H1 (cell line): ENCODE data around the gene KCNMA1. TPM values are rescaled to one million over a fixed set of nuclear protein-coding genes. Genes with fewer than 3 reads are reported as not detected.

ENCODE experiments used
- CTCF ChIA-PET: fragments of 300-600 bp; sonication (Branson Sonifier 250); formaldehyde crosslinking; loops from one replicate; lab custom pipeline; 2021; ENCODE audit not compliant: partially characterized antibody; lab: Charles Lee
- POLR2A ChIA-PET: fragments of 300-600 bp; sonication (Branson Sonifier 250); formaldehyde crosslinking; loops from one replicate; lab custom pipeline; 2021; ENCODE audit warnings: inconsistent platforms; ENCODE audit not compliant: partially characterized antibody; lab: Charles Lee
- DNase-seq, 2 experiments: peaks; one replicate each; pipeline versions ENCODE4 v3.0.0 to v3.0.0-alpha.2; 2010 to 2022; ENCODE audit warnings: low spot score in 2 of 2, low read depth in 1 of 2, mixed read lengths in 1 of 2
- FAIRE-seq: peaks from 2 replicates; lab custom pipeline; 2011; peaks lifted over from hg19 to GRCh38; lab: Jason Lieb, UNC
- H2AFZ ChIP-seq: 2 replicates; pipeline ENCODE4 v1.8.1; 2012; ENCODE audit warnings: low read length, inconsistent platforms
- H2AK5ac ChIP-seq: 2 replicates; pipeline ENCODE4 v1.6.1; 2013; ENCODE audit warnings: low read depth, low read length
- H2BK120ac ChIP-seq: replicated peaks from 2 replicates; pipeline ENCODE3; 2013; ENCODE audit warnings: low read depth, low read length, inconsistent platforms
- H2BK12ac ChIP-seq: 2 replicates; pipeline ENCODE4 v1.6.1; 2013; ENCODE audit warnings: low read depth, low read length
- H2BK15ac ChIP-seq: 2 replicates; pipeline ENCODE4 v1.6.1; 2013; ENCODE audit warnings: low read length
- H2BK20ac ChIP-seq: 2 replicates; pipeline ENCODE4 v1.6.1; 2013; ENCODE audit warnings: low read length
- H2BK5ac ChIP-seq: 2 replicates; pipeline ENCODE4 v1.6.1; 2013; ENCODE audit warnings: low read depth, low read length
- H3K14ac ChIP-seq: 2 replicates; pipeline ENCODE4 v1.6.1; 2013; ENCODE audit warnings: inconsistent platforms; ENCODE audit not compliant: insufficient read length
- H3K18ac ChIP-seq: 2 replicates; pipeline ENCODE4 v1.6.1; 2013; ENCODE audit warnings: low read length; ENCODE audit errors: extremely low read depth
- H3K23ac ChIP-seq: 2 replicates; pipeline ENCODE4 v1.6.1; 2013; ENCODE audit warnings: inconsistent platforms; ENCODE audit not compliant: insufficient read length
- H3K23me2 ChIP-seq: 2 replicates; pipeline ENCODE4 v1.6.1; 2013; ENCODE audit warnings: low read depth, low read length
- H3K27ac ChIP-seq: 2 replicates; pipeline ENCODE4 v1.6.1; 2011; ENCODE audit warnings: low read depth, low read length, inconsistent platforms
- H3K27me3 ChIP-seq, 4 experiments: replicated peaks in 1 of 4; 1 replicate in 1 of 4; 2 replicates in 3 of 4; pipeline versions ENCODE4 v1.6.1 to v1.8.1; 2011 to 2013; ENCODE audit warnings: low read length in 3 of 4, mild to moderate bottlenecking in 3 of 4, inconsistent platforms in 2 of 4, mixed read lengths in 2 of 4, moderate library complexity in 1 of 4; ENCODE audit not compliant: control insufficient read depth in 3 of 4, insufficient read depth in 3 of 4; ENCODE audit errors: extremely low read depth in 1 of 4
- H3K36me3 ChIP-seq, 4 experiments: 2 replicates each; pipeline versions ENCODE4 v1.6.1 to v1.8.1; 2011 to 2013; ENCODE audit warnings: mild to moderate bottlenecking in 4 of 4, low read length in 3 of 4, moderate library complexity in 2 of 4, control low read depth in 1 of 4, inconsistent platforms in 1 of 4; ENCODE audit not compliant: insufficient read depth in 4 of 4, control insufficient read depth in 2 of 4
- H3K4ac ChIP-seq: replicated peaks from 2 replicates; pipeline ENCODE3; 2013; ENCODE audit warnings: low read length, low read depth, mixed read lengths, inconsistent platforms; ENCODE audit not compliant: insufficient read length
- H3K4me1 ChIP-seq, 4 experiments: replicated peaks in 1 of 4; 1 replicate in 1 of 4; 2 replicates in 3 of 4; pipeline versions ENCODE4 v1.6.1 to v1.8.1; 2011 to 2013; ENCODE audit warnings: low read length in 3 of 4, inconsistent platforms in 2 of 4, mixed read lengths in 1 of 4; ENCODE audit not compliant: insufficient read depth in 4 of 4, control insufficient read depth in 3 of 4
- H3K4me2 ChIP-seq, 2 experiments: 2 replicates each; pipeline versions ENCODE4 v1.6.1 to v1.8.1; 2011 to 2013; ENCODE audit warnings: low read depth in 2 of 2, low read length in 2 of 2, control low read depth in 1 of 2, inconsistent platforms in 1 of 2, mild to moderate bottlenecking in 1 of 2; ENCODE audit not compliant: insufficient read depth in 1 of 2
- H3K4me3 ChIP-seq, 4 experiments: fragments of 200-600, 300-600 bp in 1 of 4; sonication (generic), shearing (Covaris generic), sonication (Bioruptor Twin) in 1 of 4; 2 replicates each; pipeline versions ENCODE4 v1.5.1 to v1.8.1; 2011 to 2016; ENCODE audit warnings: low read length in 4 of 4, low read depth in 3 of 4, control low read depth in 2 of 4, inconsistent platforms in 2 of 4, mild to moderate bottlenecking in 2 of 4, mixed read lengths in 1 of 4, moderate library complexity in 1 of 4; ENCODE audit not compliant: insufficient read depth in 2 of 4; ENCODE audit errors: extremely low read depth in 1 of 4
- H3K56ac ChIP-seq: replicated peaks from 2 replicates; pipeline ENCODE3; 2013; ENCODE audit warnings: low read depth, mild to moderate bottlenecking, mixed read lengths, low read length, inconsistent platforms; ENCODE audit not compliant: insufficient read length
- H3K79me1 ChIP-seq: 2 replicates; pipeline ENCODE4 v1.6.1; 2013; ENCODE audit warnings: low read depth, low read length, control low read depth
- H3K79me2 ChIP-seq, 2 experiments: 2 replicates each; pipeline versions ENCODE4 v1.6.1 to v1.8.1; 2012 to 2013; ENCODE audit warnings: low read length in 2 of 2, mild to moderate bottlenecking in 2 of 2, inconsistent platforms in 1 of 2; ENCODE audit not compliant: insufficient read depth in 2 of 2, control insufficient read depth in 1 of 2
- H3K9ac ChIP-seq, 4 experiments: replicated peaks in 1 of 4; 1 replicate in 1 of 4; 2 replicates in 3 of 4; pipeline versions ENCODE4 v1.6.1 to v1.8.1; 2011 to 2013; ENCODE audit warnings: low read depth in 3 of 4, low read length in 3 of 4, control low read depth in 2 of 4, mild to moderate bottlenecking in 2 of 4, moderate library complexity in 2 of 4, inconsistent platforms in 1 of 4; ENCODE audit errors: extremely low read depth in 1 of 4
- H3K9me3 ChIP-seq, 2 experiments: 2 replicates each; pipeline versions ENCODE4 v1.6.1 to v1.8.1; 2012 to 2013; ENCODE audit warnings: mild to moderate bottlenecking in 2 of 2, moderate library complexity in 2 of 2, control low read depth in 1 of 2, inconsistent platforms in 1 of 2, low read depth in 1 of 2, low read length in 1 of 2, mixed read lengths in 1 of 2; ENCODE audit not compliant: insufficient read depth in 2 of 2
- H4K20me1 ChIP-seq, 2 experiments: replicated peaks in 1 of 2; 2 replicates each; pipeline versions ENCODE3 to v1.8.1; 2011 to 2013; ENCODE audit warnings: inconsistent platforms in 2 of 2, low read length in 2 of 2, mild to moderate bottlenecking in 1 of 2; ENCODE audit not compliant: insufficient read depth in 2 of 2, control insufficient read depth in 1 of 2
- H4K5ac ChIP-seq: 2 replicates; pipeline ENCODE4 v1.6.1; 2013; ENCODE audit warnings: low read length, low read depth, mixed read lengths, inconsistent platforms; ENCODE audit not compliant: insufficient read length
- H4K8ac ChIP-seq: 2 replicates; pipeline ENCODE4 v1.8.0; 2013; ENCODE audit warnings: mild to moderate bottlenecking, moderate library complexity, low read length, inconsistent platforms; ENCODE audit not compliant: insufficient read depth; ENCODE audit errors: extremely low read depth
- H4K91ac ChIP-seq: replicated peaks from 2 replicates; pipeline ENCODE3; 2013; ENCODE audit warnings: low read length, mixed read lengths, inconsistent platforms; ENCODE audit not compliant: insufficient read length
- BACH1 ChIP-seq: IDR thresholded peaks from 2 replicates; pipeline ENCODE4 v1.6.1; 2012; ENCODE audit warnings: low read length, improper control_type of control experiment
- CHD1 ChIP-seq: IDR thresholded peaks from 2 replicates; pipeline ENCODE4 v1.6.1; 2012; ENCODE audit warnings: low read depth, low read length, improper control_type of control experiment
- HDAC2 ChIP-seq, 2 experiments: fragments of 300-600 bp in 1 of 2; sonication (generic) in 1 of 2; IDR thresholded peaks; 2 replicates each; pipeline ENCODE4 v1.6.1; 2011 to 2012; ENCODE audit warnings: low read depth in 2 of 2, low read length in 2 of 2, mild to moderate bottlenecking in 2 of 2, moderate library complexity in 2 of 2, borderline replicate concordance in 1 of 2, inconsistent platforms in 1 of 2
- RAD21 ChIP-seq, 2 experiments: IDR thresholded peaks in 1 of 2; conservative IDR thresholded peaks in 1 of 2; 2 replicates each; pipeline ENCODE4 v1.6.1; 2011; ENCODE audit warnings: low read depth in 2 of 2, low read length in 2 of 2, improper control_type of control experiment in 1 of 2, inconsistent platforms in 1 of 2, mild to moderate bottlenecking in 1 of 2, moderate library complexity in 1 of 2
- RNF2 ChIP-seq: fragments of 200-900, 300-1000 bp; sonication (generic); IDR thresholded peaks from 2 replicates; pipeline ENCODE4 v1.7.1; 2016; ENCODE audit warnings: borderline replicate concordance, low read depth, mild to moderate bottlenecking, antibody characterized with exemption, low read length; ENCODE audit not compliant: poor library complexity, severe bottlenecking; ENCODE audit errors: missing control alignments
- SIN3A ChIP-seq, 2 experiments: IDR thresholded peaks in 1 of 2; conservative IDR thresholded peaks in 1 of 2; 2 replicates each; pipeline ENCODE4 v1.6.1; 2011 to 2012; ENCODE audit warnings: low read length in 2 of 2, improper control_type of control experiment in 1 of 2, low read depth in 1 of 2, mild to moderate bottlenecking in 1 of 2
- WGBS, 2 experiments: shearing (Covaris generic) in 1 of 2; methylation state at CpG; one replicate each; pipeline versions ENCODE4 v1.1.6 to v1.1.7; 2013 to 2015; ENCODE audit warnings: low lambda C conversion rate in 2 of 2, mixed read lengths in 2 of 2, inconsistent platforms in 1 of 2, low coverage in 1 of 2, missing lambda C conversion rate in 1 of 2; ENCODE audit not compliant: insufficient replicate concordance in 2 of 2, insufficient coverage in 1 of 2, insufficient read length in 1 of 2; ENCODE audit errors: extremely low coverage in 1 of 2, missing lambda C conversion rate in 1 of 2; 5-methylcytosine and 5-hydroxymethylcytosine counted together
- polyA plus RNA-seq, 7 experiments: library from polyadenylated mRNA; depleted of rRNA in 3 of 7; stranded (reverse) in 5 of 7; unstranded in 2 of 7; fragments of >200 nt in 5 of 7; fragments of 200-250 nt in 2 of 7; gene quantifications; 1 replicate in 5 of 7; 2 replicates in 1 of 7; 4 replicates in 1 of 7; pipeline versions ENCODE4 v1.2.1 to v1.2.3, GENCODE V29; 2011 to 2013; ENCODE audit warnings: missing spikeins in 2 of 7, mixed read lengths in 2 of 7
- total RNA-seq: library from RNA; stranded (reverse); fragmentation: NEBNext Ultra II Directional; extraction: Animal tissue kit (Norgen Biotek cat#: 25700); gene quantifications from 2 replicates; pipeline ENCODE4 v1.2.1, GENCODE V29; 2021
- TF ChIP-seq, protein P1 (sequence below): IDR thresholded peaks from 2 replicates; pipeline ENCODE4 v1.6.1; 2012; ENCODE audit warnings: inconsistent platforms
- TF ChIP-seq, protein P2 (sequence below): IDR thresholded peaks from 2 replicates; pipeline ENCODE4 v1.6.1; 2011; ENCODE audit warnings: low read depth, mild to moderate bottlenecking, low read length; ENCODE audit not compliant: insufficient read depth

KCNMA1 gene
- total and polyA plus RNA-seq, 2 of the 8 experiments (the other 6 are each of a cell fraction or from before 2014, with no cell fraction given), result 10.2 to 11.1 TPM

DNA sequence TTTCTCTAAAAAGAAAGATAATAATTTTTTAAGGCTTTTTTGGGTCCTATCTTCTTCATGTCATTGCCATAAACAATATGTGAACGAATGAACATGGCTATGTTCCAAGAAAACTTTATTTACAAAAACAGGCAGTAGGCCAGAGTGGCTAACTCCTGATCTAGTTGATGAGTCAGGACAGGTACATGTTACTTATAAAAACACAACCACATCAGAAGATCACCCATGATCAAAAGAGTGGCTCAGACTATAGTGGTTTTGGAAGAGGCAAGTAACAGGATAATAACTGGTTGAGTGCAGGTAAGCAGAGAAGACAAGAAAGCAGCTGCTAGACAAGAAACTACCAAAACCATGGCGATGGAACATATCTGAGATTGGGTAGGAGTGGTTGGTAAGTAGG lies 468.7 kb downstream of the KCNMA1 start:
- Histone ChIP-seq H3K9me3 (no peaks in the 10 kb centered on the region), H3K4me2 (no peak overlapping the region), H2BK12ac (no peak overlapping the region), H3K27me3 (no peaks in the 10 kb centered on the region), H3K9ac (no peak overlapping the region), H3K79me1 (no peaks in the 10 kb centered on the region), H3K27ac (no peak overlapping the region), H4K91ac (no peak overlapping the region), H3K23me2 (no peaks in the 10 kb centered on the region; the same call in 1 of the 2 replicates), H2BK5ac (no peak overlapping the region), H2AFZ (no peak overlapping the region), H4K20me1 (no peaks in the 10 kb centered on the region), H2BK15ac (no peak overlapping the region), H4K5ac (no peak overlapping the region), H2AK5ac (no peak overlapping the region), H3K23ac (no peak overlapping the region), H3K4me1 (no peaks in the 10 kb centered on the region), H3K56ac (no peak overlapping the region), H2BK120ac (no peak overlapping the region), H3K4me3 (no peak overlapping the region), H2BK20ac (no peak overlapping the region), H3K79me2 (no peaks in the 10 kb centered on the region), H3K4ac (no peak overlapping the region), H4K8ac (no peak overlapping the region)
- DNase-seq (no peak), FAIRE-seq (no peak)
- WGBS, 2 experiments, result 50% methylated on average over 2 of the region's 2 CpGs; no CpG with 5 or more reads in 1 of the 2 experiments
- POLR2A ChIA-PET, result interaction anchor here (1.7 kb wide), 1 partner anchor 10 kb away, joined by 3 read pairs; no protein-coding TSS in a partner anchor
- CTCF ChIA-PET, result interaction anchor here (0.9 to 5.9 kb wide), 8 partner anchors 8 to 543 kb away, joined by 3 to 54 read pairs (median 4); no protein-coding TSS in a partner anchor
- TF ChIP-seq BACH1, result no peak
- no peak for TF ChIP-seq RNF2
- TF ChIP-seq RAD21 (IDR thresholded peaks at IDR 0.05 in 1 of 2, conservative IDR thresholded peaks at IDR 0.05 in 1 of 2; ENCODE audit: low read depth in 2 of 2, low read length in 2 of 2), result no peak
- TF ChIP-seq HDAC2 (IDR thresholded peaks at IDR 0.05; ENCODE audit: borderline replicate concordance in 1 of 2, low read depth in 2 of 2, low read length in 2 of 2), result no peak
- no peak for TF ChIP-seq SIN3A (conservative IDR thresholded peaks at IDR 0.05 in 1 of 2, IDR thresholded peaks at IDR 0.05 in 1 of 2; ENCODE audit: low read depth in 1 of 2, low read length in 2 of 2)
- TF ChIP-seq, protein P1, sequence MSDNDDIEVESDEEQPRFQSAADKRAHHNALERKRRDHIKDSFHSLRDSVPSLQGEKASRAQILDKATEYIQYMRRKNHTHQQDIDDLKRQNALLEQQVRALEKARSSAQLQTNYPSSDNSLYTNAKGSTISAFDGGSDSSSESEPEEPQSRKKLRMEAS, result no peak
- TF ChIP-seq, protein P2, sequence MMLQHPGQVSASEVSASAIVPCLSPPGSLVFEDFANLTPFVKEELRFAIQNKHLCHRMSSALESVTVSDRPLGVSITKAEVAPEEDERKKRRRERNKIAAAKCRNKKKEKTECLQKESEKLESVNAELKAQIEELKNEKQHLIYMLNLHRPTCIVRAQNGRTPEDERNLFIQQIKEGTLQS, result no peak
- no peak for TF ChIP-seq CHD1
- TF ChIP-seq, all 59 proteins: peak for 0
- no peak overlapping the region for H3K18ac ChIP-seq
- H3K36me3 ChIP-seq, result no peaks in the 10 kb centered on the region
- H3K14ac ChIP-seq, result no peak overlapping the region
